A549 (cell line): ENCODE results near the gene RAB30. TPM values are rescaled to one million over a fixed set of nuclear protein-coding genes. Genes with fewer than 3 reads are reported as not detected.

ENCODE experiments used
- ATAC-seq, 2 experiments: fragments of 200-7000 bp in 1 of 2; fragments of >200 bp in 1 of 2; cut with Nextera tagmentation in 1 of 2; cut with Tn5 transposase in 1 of 2; 3 replicates each; pipeline versions ENCODE4 v1.8.0 to v1.9.1; 2018 to 2020; ENCODE audit warnings: mild to moderate bottlenecking in 1 of 2, moderate library complexity in 1 of 2
- CTCF ChIA-PET: fragments of 300-600 bp; sonication (Branson Sonifier 250); formaldehyde crosslinking; extraction: SDS; loops from one replicate; lab custom pipeline; 2021; ENCODE audit warnings: antibody characterized with exemption, inconsistent platforms; lab: Yijun Ruan, JAX
- POLR2A ChIA-PET: fragments of 350-600 bp; formaldehyde crosslinking; extraction: SDS; loops from one replicate; lab custom pipeline; 2021; ENCODE audit warnings: antibody characterized with exemption, inconsistent platforms; lab: Yijun Ruan, JAX
- DNase-seq, 2 experiments: peaks; one replicate each; pipeline versions ENCODE4 v3.0.0 to v3.0.0-alpha.2; 2011 to 2016; ENCODE audit warnings: low read depth in 1 of 2, low spot score in 1 of 2
- FAIRE-seq: peaks from 2 replicates; lab custom pipeline; 2011; peaks lifted over from hg19 to GRCh38; lab: Jason Lieb, UNC
- H3K27ac ChIP-seq, 2 experiments: fragments of >200 bp; sonication (Bioruptor Twin); formaldehyde crosslinking; 3 replicates each; pipeline ENCODE4 v1.5.1; 2016 to 2017
- H3K4me1 ChIP-seq: fragments of >200 bp; sonication (Bioruptor Twin); formaldehyde crosslinking; 3 replicates; pipeline ENCODE4 v1.6.1; 2016
- H3K4me2 ChIP-seq: fragments of >200 bp; sonication (Bioruptor Twin); formaldehyde crosslinking; 3 replicates; pipeline ENCODE4 v1.6.1; 2016
- H3K4me3 ChIP-seq: fragments of >200 bp; sonication (Bioruptor Twin); formaldehyde crosslinking; 3 replicates; pipeline ENCODE4 v1.5.1; 2016
- H3K9me3 ChIP-seq: fragments of >200 bp; sonication (Bioruptor Twin); formaldehyde crosslinking; 3 replicates; pipeline ENCODE4 v1.6.1; 2016
- EHF ChIP-seq: fragments of 250-450 bp; sonication (Bioruptor Pico); IDR thresholded peaks from 2 replicates; pipeline ENCODE4 v1.5.0; 2020; ENCODE audit warnings: mild to moderate bottlenecking
- EHMT2 ChIP-seq: fragments of 200-600 bp; sonication (generic); IDR thresholded peaks from 2 replicates; pipeline ENCODE4 v1.6.1; 2016; ENCODE audit warnings: antibody characterized with exemption, low read depth, mild to moderate bottlenecking, moderate library complexity
- ELK1 ChIP-seq: fragments of 150-350 bp; IDR thresholded peaks from 2 replicates; pipeline ENCODE4 v1.6.1; 2014; ENCODE audit warnings: low read depth, mild to moderate bottlenecking, low read length
- HMGXB4 ChIP-seq: fragments of 250-450 bp; sonication (Bioruptor Pico); IDR thresholded peaks from 2 replicates; pipeline ENCODE4 v1.5.0; 2021; ENCODE audit warnings: mild to moderate bottlenecking, moderate library complexity, borderline replicate concordance
- HOXB13 ChIP-seq: fragments of 250-450 bp; sonication (Bioruptor Pico); IDR thresholded peaks from 2 replicates; pipeline ENCODE4 v1.5.0; 2020; ENCODE audit warnings: low read depth, mild to moderate bottlenecking, moderate library complexity
- HOXB5 ChIP-seq: fragments of 250-450 bp; sonication (Bioruptor Pico); IDR thresholded peaks from 2 replicates; pipeline ENCODE4 v1.5.0; 2020; ENCODE audit warnings: mild to moderate bottlenecking, moderate library complexity
- KDM5A ChIP-seq: fragments of 200-600 bp; sonication (generic); IDR thresholded peaks from 2 replicates; pipeline ENCODE4 v1.6.1; 2016; ENCODE audit warnings: antibody characterized with exemption, mild to moderate bottlenecking
- NR3C1 ChIP-seq: fragments of >200 bp; sonication (Bioruptor Twin); formaldehyde crosslinking; IDR thresholded peaks from 3 replicates; pipeline ENCODE4 v1.6.1; 2017
- POLR2AphosphoS2 ChIP-seq: conservative IDR thresholded peaks from 2 replicates; pipeline ENCODE4 v1.6.1; 2012; ENCODE audit warnings: low read length, improper control_type of control experiment, inconsistent platforms
- RNF2 ChIP-seq: fragments of 200-600 bp; sonication (generic); IDR thresholded peaks from 2 replicates; pipeline ENCODE4 v1.6.1; 2016; ENCODE audit warnings: low read depth, mild to moderate bottlenecking, antibody characterized with exemption, moderate library complexity, borderline replicate concordance
- TP53 ChIP-seq: fragments of 250-450 bp; sonication (Bioruptor Pico); IDR thresholded peaks from 2 replicates; pipeline ENCODE4 v1.5.0; 2021; ENCODE audit warnings: mild to moderate bottlenecking, moderate library complexity
- ZFP36 ChIP-seq: fragments of 450-650 bp; IDR thresholded peaks from 2 replicates; pipeline ENCODE4 v1.6.1; 2014; ENCODE audit warnings: borderline replicate concordance; ENCODE audit not compliant: partially characterized antibody
- ZSCAN20 ChIP-seq: fragments of 250-450 bp; sonication (Bioruptor Pico); IDR thresholded peaks from 2 replicates; pipeline ENCODE4 v1.8.0; 2022; ENCODE audit warnings: mild to moderate bottlenecking, moderate library complexity
- WGBS: methylation state at CpG from one replicate; pipeline ENCODE4 v1.1.6; 2017; ENCODE audit errors: missing lambda C conversion rate; 5-methylcytosine and 5-hydroxymethylcytosine counted together
- polyA plus RNA-seq, 4 experiments: library from polyadenylated mRNA; depleted of rRNA in 3 of 4; stranded (reverse); fragments of >200 nt; fragmentation: RNase III in 1 of 4; extraction: RNeasy Plus Mini Kit Qiagen cat#74134 plus additional on column Dnase treatment in 1 of 4; gene quantifications; 2 replicates in 3 of 4; 3 replicates in 1 of 4; pipeline ENCODE4 v1.2.3, GENCODE V29; 2011 to 2017

RAB30 gene
- polyA plus RNA-seq, 2 of the 4 experiments (the other 2 are of a cell fraction), result 4.2 to 6.2 TPM

GRCh38 chr11:83073884-83074283 lies 2.2 kb upstream of the RAB30 start:
- CTCF ChIA-PET, result interaction anchor here (0.6 to 1.5 kb wide), 7 partner anchors 9 to 206 kb away, joined by 3 to 5 read pairs (median 3); partner anchors contain the start of gene ANKRD42
- TF ChIP-seq EHMT2 (no peak), ZFP36 (no peak), ELK1 (no peak), EHF (no peak)
- H3K27ac ChIP-seq, result no peak overlapping the region
- H3K9me3 ChIP-seq, result no peaks in the 10 kb centered on the region
- DNase-seq, result no peak
- H3K4me2 ChIP-seq, result peak overlapping the region; percentile 91; the same call in 2 of the 3 replicates
- FAIRE-seq, result no peak
- POLR2A ChIA-PET, result interaction anchor here (1.4 kb wide), 1 partner anchor 82 kb away, joined by 6 read pairs; the partner anchor contains the start of gene PCF11
- no peak overlapping the region for H3K4me3 ChIP-seq
- peaks cover 24% of the 10 kb centered on the region for H3K4me1 ChIP-seq
- no peak for ATAC-seq

GRCh38 chr11:83073258-83073657 lies 1.6 kb upstream of the RAB30 start:
- no peak for FAIRE-seq

GRCh38 chr11:83072350-83073242 lies 899 bp upstream of the RAB30 start:
- TF ChIP-seq TP53 (CRISPR knock-in tag) (peak; percentile 45; the same call in 1 of the 2 replicates), POLR2AphosphoS2 (no peak), KDM5A (0 out of 2 replicates have a peak, but pooled peaks have one; percentile 7)
- TF ChIP-seq, all 56 proteins: peak for 2
- ChIA-PET CTCF (interaction anchor here (1.0 to 1.8 kb wide), 5 partner anchors 16 to 214 kb away, joined by 3 to 6 read pairs (median 3); partner anchors contain the start of genes CCDC90B and DDIAS), POLR2A (interaction anchor here (0.5 to 3.1 kb wide), 5 partner anchors 13 to 171 kb away, joined by 3 to 32 read pairs (median 3); partner anchors contain the start of genes DDIAS and PCF11)
- H3K9me3 ChIP-seq, result no peaks in the 10 kb centered on the region
- 4% methylated on average over 31 of the region's 31 CpGs for WGBS
- FAIRE-seq (no peak), ATAC-seq (no peak), DNase-seq (no peak)
- peak overlapping the region; percentile 89 to 92 for H3K27ac ChIP-seq
- peak overlapping the region; percentile 91 for H3K4me2 ChIP-seq
- H3K4me1 ChIP-seq, result peaks cover 25% of the 10 kb centered on the region
- H3K4me3 ChIP-seq, result peak overlapping the region; percentile 84

More at GRCh38 chr11:83073258-83073657, 1.6 kb upstream of the RAB30 start:
- ChIA-PET CTCF (interaction anchor here (0.6 to 1.5 kb wide), 2 partner anchors 17 to 176 kb away, joined by 3 to 4 read pairs; no protein-coding TSS in a partner anchor), POLR2A (no interaction called here)
- Histone ChIP-seq H3K9me3 (no peaks in the 10 kb centered on the region), H3K4me1 (peaks cover 25% of the 10 kb centered on the region), H3K4me3 (peak overlapping the region; percentile 84), H3K4me2 (peak overlapping the region; percentile 91), H3K27ac (peak overlapping the region in 1 of 2 experiments; percentile 92; a peak in 4 of 6 replicates)
- no peak for ATAC-seq
- WGBS, result 85% methylated on average over 1 of the region's 1 CpG
- TF ChIP-seq TP53 (CRISPR knock-in tag), result no peak
- TF ChIP-seq RNF2, result no peak
- TF ChIP-seq HOXB13 (CRISPR knock-in tag), result no peak
- TF ChIP-seq HMGXB4 (CRISPR knock-in tag), result no peak
- TF ChIP-seq KDM5A, result no peak
- no peak for TF ChIP-seq ELK1
- no peak for TF ChIP-seq ZSCAN20
- TF ChIP-seq HOXB5 (CRISPR knock-in tag), result no peak
- no peak for TF ChIP-seq NR3C1
- TF ChIP-seq EHF, result no peak
- no peak for DNase-seq
